GM19395 (cell line): ENCODE data around the gene REEP1.

Experiments
- ATAC-seq: cut with Tn5 transposase; IDR thresholded peaks from one replicate; pipeline ENCODE4 v1.9.1; 2021; ENCODE audit warnings: mild to moderate bottlenecking, moderate library complexity; ENCODE audit not compliant: unreplicated experiment

Gene REEP1

DNA sequence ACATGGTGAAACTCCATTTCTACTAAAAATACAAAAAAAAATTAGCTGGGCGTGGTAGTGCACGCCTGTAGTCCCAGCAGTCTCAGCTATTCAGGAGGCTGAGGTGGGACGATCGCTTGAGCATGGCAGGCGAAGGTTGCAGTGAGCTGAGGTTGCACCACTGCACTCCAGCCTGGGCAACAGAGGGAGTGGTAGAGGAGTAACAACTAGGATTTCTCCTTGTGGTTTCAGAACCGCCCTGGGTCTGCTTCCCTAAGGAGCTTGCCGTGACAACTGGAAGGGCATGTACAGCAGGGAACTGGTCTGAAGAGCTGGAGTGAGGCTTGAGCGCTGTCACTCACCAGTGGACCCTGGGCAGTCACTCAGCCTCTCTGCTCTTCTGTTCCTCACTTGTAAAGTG is 29.1 kb downstream of the REEP1 start:
- no peak for ATAC-seq

DNA sequence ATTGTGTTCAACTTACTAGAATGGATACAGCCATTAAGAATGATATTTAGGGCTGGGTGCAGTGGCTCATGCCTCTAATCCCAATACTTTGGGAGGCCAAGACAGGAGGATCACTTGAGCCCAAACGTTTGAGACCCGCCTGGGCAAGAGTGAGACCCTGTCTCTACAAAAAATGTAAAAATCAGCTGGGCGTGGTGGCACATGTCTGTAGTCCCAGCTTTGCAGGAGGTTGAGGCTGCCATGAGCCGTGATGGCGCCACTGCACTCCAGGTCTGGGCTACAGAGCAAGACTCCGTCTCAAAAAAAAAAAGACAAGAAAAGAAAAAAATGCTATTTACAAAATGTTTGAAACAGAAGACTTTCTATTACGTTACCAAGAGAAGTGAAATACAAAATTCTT is 30.0 kb downstream of the REEP1 start:
- no peak for ATAC-seq

DNA sequence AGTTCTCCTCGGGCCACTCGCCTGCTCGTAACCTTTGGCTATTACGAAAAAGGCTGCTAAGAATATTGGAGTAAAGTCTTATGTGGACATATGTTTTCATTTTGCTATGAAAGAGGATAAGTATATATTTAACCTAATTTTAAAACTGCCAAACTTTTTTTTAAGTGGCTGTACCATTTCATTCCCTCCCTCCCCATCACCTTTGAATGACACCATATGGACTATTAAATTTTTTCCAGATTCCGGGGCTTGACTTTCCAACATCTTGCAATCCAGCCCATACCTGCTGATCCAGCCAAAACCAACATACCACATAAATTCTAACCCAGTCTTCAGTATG is 31.5 kb downstream of the REEP1 start:
- no peak for ATAC-seq

DNA sequence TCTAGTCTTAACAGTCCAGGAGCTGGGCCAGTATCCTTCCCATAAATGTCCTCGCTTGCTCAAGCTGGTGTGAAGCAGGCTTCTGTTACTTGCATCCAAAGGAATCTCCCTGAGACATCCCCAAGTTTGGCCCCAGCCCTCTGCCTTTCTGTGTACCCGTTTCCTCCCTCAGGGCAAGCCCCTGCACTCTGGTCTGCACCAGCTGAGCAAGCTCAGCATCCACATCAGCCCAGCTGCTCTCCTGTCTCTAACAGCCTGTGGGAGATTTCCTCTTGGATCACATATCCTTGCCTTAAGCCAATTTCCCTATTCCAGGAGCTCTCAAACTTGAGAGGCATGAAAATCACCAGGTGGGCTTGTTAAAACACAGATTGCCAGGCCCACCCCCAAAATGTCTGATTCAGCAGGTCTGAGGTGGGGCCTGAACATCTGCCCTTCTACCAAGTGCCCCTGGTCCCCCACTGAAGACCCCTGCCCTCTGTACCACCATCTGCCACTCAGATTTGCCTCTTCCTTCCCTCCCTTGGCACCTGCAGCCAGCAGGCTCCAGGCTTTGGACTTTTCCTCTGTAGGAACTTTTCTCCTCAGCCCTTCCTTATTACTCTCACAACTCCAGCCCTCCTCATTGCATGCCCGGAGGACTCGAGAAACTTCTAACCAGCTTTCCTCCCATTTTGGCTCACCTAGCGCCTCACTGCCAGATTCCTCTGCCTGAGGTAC is 32.1 kb downstream of the REEP1 start:
- no peak for ATAC-seq

DNA sequence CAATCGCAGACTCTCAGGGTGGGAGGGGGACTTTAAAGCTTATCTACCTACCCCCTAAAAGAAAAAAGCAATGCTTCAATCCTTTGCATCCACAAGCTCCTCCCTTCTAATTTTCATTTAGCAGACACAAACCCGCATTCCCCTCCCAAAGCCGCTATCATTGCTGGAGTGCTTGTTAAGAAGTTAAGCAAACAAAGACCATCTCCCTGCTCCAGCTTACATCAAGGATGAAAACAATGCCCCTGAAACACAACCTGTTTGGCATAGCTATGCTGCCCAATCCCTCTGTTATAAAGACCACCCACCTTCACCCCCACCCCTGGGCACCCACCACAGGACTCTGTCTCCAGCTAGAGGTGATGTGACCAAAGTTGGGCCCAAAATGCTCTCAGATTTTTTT is 33.0 kb downstream of the REEP1 start:
- ATAC-seq = no peak

DNA sequence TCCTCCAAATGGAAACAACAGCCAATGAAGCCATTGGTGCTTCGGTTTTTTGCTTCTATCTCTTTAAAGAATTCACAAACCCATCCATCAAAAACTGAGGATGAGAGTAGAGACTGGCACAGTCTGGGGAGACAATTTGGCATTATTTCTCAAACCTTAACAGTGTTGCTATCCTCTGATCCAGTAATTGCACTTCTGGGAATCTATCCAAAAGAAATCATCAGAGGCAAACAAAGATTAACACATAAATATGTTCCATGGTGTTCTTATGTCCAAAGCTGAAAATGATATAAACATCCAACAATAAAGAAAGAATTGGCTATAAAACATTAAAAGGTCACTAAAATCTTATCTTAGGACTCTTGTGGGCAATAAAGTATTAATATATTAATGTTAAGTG is 35.1 kb downstream of the REEP1 start:
- ATAC-seq = no peak

DNA sequence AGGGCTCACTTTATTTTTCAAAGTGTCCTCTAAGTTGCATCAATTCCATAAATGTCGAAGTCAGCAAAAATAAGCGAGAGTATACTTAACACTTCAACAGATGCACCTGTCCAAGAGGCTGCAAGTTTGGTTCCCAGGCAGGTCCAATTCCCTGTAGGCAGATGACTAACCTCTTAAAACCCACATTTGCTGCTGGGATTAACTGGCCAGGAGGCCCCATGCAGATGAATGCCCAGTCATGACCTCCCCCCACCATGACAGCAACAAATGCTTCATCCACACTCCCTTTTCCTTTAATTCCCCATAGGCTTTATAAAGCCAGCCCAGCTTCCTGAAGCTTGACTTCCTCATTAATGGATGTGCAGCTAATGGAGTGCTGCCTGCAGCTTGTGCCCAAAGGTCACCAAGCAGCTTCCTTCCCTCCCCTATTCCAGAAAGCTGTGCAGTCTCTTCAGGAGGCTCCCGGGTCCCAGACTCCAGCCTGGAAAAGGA is 35.7 kb downstream of the REEP1 start:
- ATAC-seq = no peak

DNA sequence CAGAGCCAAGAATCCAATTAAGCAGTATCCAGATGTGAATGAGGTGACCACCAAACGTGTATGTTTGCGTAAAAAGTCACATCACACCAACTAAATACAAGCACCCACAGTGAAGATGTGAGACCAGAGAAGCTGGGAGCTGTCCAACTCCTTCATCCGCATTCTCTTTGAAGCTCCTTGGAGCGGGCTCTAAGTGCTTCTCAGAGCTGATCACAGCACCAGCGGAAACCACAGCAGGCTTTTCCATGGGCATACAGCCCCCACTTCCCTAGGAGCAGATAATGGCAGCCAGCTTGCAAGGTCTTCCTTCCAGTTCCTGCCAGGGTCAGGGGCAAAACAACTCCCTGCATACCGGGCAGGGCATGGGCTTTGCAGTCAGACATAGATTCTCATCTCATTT is 36.4 kb downstream of the REEP1 start:
- ATAC-seq = no peak

DNA sequence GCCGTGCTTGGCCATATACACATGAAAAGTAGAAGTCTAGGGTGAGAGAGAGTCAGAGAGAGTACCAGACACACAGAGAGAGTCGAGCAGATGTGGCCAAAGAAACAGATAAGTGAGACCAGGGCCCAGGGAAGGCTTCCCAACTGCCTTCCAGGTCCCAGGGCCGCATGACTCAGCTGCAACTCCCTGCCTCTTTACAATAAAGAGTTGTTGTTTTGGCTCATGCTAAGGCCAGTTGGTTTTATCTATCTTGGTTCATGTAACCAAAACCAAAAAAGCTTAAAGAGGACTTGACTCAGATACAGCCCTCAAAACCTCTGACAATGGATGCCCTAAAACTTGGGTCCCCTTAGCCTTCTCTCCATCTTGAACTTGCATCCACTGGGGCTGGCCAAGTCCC is 36.9 kb downstream of the REEP1 start:
- ATAC-seq = no peak

DNA sequence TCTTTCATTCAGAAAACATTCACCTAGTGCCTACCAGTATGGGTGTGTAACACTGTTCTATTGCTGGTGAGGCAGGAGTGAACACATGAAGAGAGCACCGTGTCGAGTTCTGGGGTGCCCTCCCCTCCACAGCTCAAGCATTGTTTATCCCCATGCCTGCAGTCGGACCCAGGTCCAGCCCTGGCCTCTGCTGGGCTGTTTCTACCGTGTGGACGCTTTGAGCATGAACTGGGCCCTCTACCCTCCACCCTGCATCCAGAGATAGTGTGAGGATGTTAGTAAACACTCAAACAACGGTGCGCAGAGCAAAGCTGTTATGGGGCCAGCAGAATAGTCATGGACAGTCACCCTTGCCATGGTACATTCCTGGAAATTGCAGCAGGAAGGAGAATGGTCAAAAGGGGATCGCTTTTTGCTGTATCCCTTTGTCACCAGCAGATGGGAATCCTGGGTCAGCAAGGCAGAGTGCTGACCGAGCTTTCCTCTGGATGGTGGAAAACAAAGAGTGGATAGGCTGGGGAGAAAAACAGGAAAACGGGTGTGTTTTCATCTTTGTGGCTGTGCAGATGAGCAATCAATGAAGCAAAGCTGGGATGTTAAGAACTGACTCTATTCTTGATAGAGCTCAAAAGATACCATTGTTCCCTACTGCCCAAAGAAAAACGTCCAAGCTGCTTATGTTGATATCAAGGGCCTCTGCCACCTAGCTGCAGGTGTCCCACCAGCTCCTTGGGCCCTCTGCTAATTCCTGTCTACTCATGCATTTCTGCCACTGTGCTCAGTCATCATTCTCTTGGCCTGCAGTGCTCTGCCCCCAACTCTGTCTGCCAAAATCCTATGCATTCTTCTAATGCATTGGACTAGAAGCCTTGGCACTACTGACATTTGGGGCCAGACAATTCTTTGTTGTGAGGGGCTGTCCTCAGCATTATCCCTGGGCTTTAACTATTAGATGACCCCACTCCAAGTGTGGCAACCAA is 38.7 kb downstream of the REEP1 start:
- ATAC-seq = no peak

DNA sequence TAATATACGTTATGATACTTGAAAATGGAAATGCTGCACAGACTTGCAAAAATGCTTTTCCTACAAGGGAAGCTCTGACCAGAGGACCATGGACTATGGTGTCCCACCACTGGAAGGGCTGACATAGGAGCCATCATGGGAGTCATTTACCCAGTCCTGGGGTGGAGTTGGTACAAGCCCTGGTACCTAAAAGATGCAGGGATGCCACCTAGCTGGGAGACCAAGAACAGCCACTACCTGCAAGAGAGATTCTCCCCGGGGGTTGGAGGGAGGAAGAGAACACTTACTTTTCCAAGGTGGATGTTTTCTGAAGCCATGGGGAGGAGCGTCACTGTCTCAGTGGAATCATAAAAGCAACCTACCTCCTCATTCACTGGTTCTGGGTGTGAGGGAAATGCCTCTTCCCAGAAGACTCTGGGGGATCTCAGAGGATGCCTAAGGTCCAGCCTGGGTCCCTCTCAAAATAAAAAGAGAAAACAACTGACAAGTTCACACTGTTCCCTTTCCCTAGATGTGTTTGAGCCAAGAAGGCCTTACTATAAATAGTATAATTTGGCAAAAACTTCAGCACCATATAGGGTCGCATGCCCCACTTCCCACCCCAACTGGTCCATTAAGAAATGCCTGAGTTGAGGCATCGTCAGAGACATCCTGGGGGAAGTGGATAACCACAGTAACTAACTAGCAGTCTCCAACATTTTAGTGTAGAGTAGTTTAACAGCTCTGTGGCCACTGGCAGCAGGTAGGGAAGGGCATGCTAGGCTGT is 39.9 kb downstream of the REEP1 start:
- no peak for ATAC-seq

DNA sequence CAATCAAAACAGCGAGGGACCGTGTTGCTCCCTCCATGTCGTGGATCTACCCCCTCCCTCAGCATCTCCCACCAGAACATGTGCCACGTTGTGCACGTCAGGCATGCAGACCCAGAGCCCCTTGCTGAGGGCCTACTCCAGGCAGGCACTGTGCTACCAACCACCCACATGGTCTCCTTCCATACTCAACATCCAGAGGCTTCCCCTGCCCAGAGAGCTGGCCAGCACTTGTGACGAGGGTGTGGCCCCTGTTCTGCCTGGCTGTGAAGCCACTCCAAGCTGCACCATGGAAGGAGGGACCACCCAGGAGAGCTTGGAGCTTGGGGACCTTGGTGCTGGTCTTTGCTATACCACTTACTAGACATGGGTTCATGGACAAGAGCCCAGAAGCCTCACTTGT is 40.5 kb downstream of the REEP1 start:
- no peak for ATAC-seq

DNA sequence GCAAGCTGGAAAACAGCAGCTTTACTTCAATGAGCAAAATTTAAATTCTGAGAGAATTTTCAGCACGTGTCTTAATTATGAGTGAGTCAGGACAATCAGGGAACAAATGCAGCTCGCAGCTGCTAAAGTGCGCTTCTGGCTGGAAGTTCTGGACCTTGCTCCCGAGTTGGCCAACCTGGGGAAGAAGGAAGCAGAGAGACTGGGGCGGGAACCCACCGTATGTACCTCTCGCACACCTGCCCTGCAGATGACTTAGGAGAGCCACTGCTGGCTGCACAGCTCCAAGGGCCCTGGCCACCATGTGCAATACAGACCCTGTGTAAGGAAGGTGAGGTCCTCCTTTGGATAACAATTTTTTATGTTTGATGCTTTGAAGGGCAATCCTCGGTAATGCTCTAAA is 42.4 kb downstream of the REEP1 start:
- ATAC-seq = no peak

DNA sequence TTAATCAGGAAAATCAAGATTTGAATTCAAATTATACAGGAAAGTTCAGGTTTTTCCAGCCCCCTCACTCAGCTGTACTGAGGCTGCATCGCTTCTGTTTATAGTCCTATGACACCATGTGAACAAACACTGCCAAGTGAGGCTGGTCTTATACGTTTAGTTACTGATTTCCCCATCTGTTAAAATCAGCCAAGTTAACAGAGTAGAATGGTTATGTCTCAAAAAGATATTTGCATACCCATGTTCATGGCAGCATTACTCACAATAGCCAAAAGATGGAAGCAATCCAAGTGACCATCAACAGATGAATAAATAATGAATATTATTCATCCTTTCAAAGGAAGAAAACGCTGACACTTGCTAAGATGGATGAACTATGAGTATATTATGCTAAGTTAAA is 43.8 kb downstream of the REEP1 start:
- ATAC-seq = no peak

DNA sequence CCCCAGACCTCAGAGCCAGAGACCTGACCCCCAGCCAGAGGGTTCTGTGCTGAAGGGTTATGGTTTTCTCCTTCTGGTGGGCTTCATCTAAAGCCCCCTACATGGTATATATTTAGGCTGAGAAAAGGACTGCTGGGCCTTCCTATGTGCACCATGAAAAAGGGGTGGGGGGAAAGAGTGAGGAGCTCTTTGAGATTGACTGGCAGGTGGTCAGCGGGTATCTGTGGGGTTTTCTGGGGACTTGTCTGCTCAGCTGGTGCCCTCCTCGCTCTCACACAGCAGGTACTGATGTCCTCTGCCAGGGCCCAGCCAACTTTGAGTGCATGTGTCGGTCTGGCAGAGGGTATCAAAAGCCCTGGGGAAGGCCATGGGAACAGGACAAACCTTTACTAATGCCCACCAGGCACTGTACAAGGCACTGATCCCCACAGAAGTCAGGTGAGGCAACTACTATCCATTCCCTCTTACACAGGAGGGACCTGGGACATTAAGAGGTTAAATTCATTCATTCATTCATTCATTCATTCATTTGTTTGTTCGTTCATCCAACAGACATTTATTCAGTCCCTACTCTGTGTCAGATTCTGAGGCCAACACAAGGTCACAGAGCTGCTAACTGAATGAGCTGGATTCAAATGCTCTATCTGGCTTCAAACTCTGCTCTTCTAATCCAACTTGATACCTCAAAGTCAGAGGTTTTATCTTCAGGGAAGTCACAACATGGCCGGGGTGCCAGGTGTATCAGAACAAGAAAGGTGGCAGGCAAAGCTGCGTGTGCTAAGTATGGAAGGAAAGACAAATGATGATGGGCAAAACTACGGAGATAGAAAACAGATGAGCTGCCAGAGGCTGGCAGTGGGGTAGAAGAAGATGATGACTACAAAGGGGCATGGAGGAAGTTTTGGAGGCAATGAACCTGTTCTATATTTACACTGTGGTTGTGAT is 44.6 kb downstream of the REEP1 start:
- ATAC-seq = no peak

DNA sequence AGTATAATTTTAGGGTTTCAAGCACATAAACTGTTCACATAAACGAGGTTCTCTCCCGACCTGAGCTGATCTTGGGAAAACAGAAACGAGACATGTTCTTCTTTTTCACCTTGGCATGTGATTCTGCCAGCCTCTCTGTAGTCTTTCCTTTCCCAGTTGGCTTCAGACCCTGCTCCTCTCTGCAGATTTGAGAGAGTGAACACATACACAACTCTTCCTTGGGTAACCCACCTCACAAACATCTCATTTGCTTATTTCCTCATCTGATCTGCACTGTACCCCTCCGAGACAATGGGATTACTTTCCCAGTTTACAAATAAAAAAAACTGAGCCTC is 46.1 kb downstream of the REEP1 start:
- no peak for ATAC-seq

DNA sequence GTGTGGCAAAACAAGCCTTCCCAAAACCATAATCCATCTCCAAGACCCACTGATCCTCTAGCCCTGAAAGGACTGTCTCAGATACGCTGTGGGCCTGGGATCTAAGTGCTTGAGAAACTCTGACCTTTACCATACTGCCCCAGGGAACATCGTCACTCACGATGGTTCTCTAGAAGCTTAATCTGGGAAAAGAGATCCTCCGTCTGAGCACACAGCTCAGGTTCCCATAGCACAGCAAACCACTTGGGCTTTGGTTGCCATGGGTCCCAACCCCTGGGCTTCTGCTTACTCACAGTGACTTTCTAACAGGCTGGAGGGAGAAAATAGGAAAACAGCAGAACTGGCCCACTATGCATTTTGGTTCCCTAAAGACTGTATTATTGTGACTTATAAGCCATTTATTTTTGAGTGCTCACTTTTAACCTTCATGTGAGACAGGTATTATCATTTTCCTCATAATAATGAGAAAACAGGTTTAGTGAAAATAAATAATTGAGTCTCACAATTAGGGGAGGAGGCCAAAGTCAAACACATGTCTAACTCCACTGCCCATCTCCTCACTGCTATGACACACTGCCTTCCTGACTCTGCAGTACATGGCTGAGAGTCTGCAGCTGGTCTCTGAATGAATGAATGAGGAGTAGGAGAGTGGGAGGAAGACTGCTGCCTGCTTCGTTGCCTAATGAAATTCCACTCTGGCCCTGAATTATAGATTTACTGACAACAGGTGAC is 46.7 kb downstream of the REEP1 start:
- ATAC-seq = no peak

DNA sequence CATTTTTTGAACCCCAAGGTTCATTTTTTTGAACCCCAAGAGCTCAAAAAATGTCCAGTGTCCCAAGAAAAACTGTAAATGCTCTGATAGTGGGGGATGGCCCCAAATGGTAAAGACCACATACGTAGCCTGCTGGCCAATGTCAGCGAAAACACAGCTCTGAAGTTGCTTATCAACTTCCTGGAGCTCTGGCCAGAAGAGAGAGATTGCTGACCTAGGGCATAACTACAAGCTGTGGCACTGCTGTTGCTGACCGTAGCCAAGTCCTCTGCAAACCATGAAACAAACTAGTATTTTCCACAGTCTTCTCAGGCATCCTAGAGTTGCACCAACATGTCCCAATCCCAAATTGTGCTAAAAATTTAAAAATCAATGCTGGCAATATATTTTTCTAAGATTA is 50.9 kb downstream of the REEP1 start:
- no peak for ATAC-seq

DNA sequence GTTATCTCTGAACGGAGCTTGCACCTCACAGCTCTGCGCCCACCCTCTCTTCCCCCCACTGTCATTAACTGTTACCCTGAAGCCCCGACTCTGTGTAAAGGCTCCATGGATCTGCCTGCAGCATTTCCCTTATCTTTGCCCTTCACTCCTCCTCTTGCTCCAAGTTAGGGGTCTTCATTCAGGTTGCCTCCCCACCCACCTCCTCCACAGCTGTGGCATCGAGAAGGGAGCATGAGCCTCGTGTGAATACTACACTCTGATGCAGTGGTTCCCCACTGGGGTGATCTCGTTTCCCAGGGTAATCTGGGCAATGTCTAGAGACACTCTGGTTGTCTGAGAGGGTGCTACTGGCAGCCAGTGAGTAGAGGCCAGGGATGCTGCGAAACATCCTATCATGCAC is 51.4 kb downstream of the REEP1 start:
- no peak for ATAC-seq

DNA sequence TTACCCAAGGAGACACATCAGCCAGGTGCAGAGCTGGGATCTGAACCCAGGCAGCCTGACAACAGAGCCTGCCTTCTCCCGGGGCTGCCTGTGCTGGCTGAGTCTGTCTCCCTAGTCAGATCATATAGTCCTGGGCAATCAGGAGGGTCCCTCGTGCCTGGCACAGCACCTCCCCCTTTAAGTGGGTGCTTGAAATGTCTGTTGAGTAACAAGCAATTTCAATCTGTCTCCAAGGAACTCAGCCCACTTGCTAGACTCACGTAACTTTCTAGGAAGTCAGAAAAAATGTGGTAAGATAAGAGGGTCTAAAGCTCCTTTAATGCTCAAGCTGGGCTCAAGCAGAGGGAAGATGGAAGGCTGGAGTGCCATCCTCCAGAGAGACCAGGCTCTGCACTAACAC is 51.9 kb downstream of the REEP1 start:
- ATAC-seq = no peak
